HEK293T (cell line): ENCODE measurements around the gene OTUD7B.

Experiments
- CTCF ChIA-PET: fragments of 350-600 bp; formaldehyde crosslinking; extraction: SDS; loops from one replicate; lab custom pipeline; 2021; ENCODE audit warnings: antibody characterized with exemption, inconsistent platforms; lab: Yijun Ruan, JAX
- POLR2A ChIA-PET: fragments of 350-600 bp; formaldehyde crosslinking; extraction: SDS; loops from one replicate; lab custom pipeline; 2020; ENCODE audit warnings: antibody characterized with exemption, inconsistent platforms; lab: Yijun Ruan, JAX
- DNase-seq: peaks from one replicate; pipeline ENCODE4 v3.0.0; 2012; ENCODE audit warnings: mixed read lengths; ENCODE audit errors: extremely low spot score
- ARNT ChIP-seq: fragments of 450-650 bp; IDR thresholded peaks from 2 replicates; pipeline ENCODE4 v1.6.1; 2017; ENCODE audit warnings: mild to moderate bottlenecking
- BHLHE40 ChIP-seq: fragments of 450-650 bp; IDR thresholded peaks from 2 replicates; pipeline ENCODE4 v1.6.1; 2016; ENCODE audit warnings: mild to moderate bottlenecking, moderate library complexity, borderline replicate concordance
- CTBP1 ChIP-seq: fragments of 450-650 bp; IDR thresholded peaks from 2 replicates; pipeline ENCODE4 v1.6.1; 2016; ENCODE audit warnings: borderline replicate concordance
- ELF4 ChIP-seq: fragments of 450-650 bp; IDR thresholded peaks from 2 replicates; pipeline ENCODE4 v1.6.1; 2017; ENCODE audit warnings: antibody characterized with exemption
- FOXA1 ChIP-seq: fragments of 450-650 bp; IDR thresholded peaks from 2 replicates; pipeline ENCODE4 v1.6.1; 2016; ENCODE audit warnings: mild to moderate bottlenecking
- FOXK2 ChIP-seq: fragments of 450-650 bp; IDR thresholded peaks from 2 replicates; pipeline ENCODE4 v1.6.1; 2016; ENCODE audit warnings: mild to moderate bottlenecking
- FOXM1 ChIP-seq: fragments of 450-650 bp; IDR thresholded peaks from 2 replicates; pipeline ENCODE4 v1.6.1; 2017; ENCODE audit warnings: mild to moderate bottlenecking, borderline replicate concordance
- HDGF ChIP-seq: fragments of 450-650 bp; IDR thresholded peaks from 2 replicates; pipeline ENCODE4 v1.6.1; 2017; ENCODE audit warnings: antibody characterized with exemption, borderline replicate concordance
- L3MBTL2 ChIP-seq: fragments of 450-650 bp; conservative IDR thresholded peaks from 2 replicates; pipeline ENCODE4 v1.6.1; 2016; ENCODE audit warnings: mild to moderate bottlenecking
- LEF1 ChIP-seq: fragments of 450-650 bp; IDR thresholded peaks from 2 replicates; pipeline ENCODE4 v1.6.1; 2017; ENCODE audit warnings: mild to moderate bottlenecking, borderline replicate concordance
- NFRKB ChIP-seq: fragments of 450-650 bp; IDR thresholded peaks from 2 replicates; pipeline ENCODE4 v1.6.1; 2016; ENCODE audit warnings: mild to moderate bottlenecking, moderate library complexity
- PKNOX1 ChIP-seq: fragments of 450-650 bp; IDR thresholded peaks from 2 replicates; pipeline ENCODE4 v1.6.1; 2016
- SP1 ChIP-seq: fragments of 450-650 bp; IDR thresholded peaks from 2 replicates; pipeline ENCODE4 v1.6.1; 2017
- SUZ12 ChIP-seq: fragments of 450-650 bp; IDR thresholded peaks from 2 replicates; pipeline ENCODE4 v1.6.1; 2016; ENCODE audit warnings: mild to moderate bottlenecking
- TARDBP ChIP-seq: fragments of 450-650 bp; IDR thresholded peaks from 2 replicates; pipeline ENCODE4 v1.6.1; 2016
- ZNF384 ChIP-seq: fragments of 450-650 bp; IDR thresholded peaks from 2 replicates; pipeline ENCODE4 v1.6.1; 2016

Gene OTUD7B

GRCh38 chr1:149903836-149904491 lies 106.6 kb downstream of the OTUD7B start:
- TF ChIP-seq ZNF384 = no peak
- TF ChIP-seq FOXM1 = no peak
- TF ChIP-seq CTBP1 = no peak
- TF ChIP-seq FOXK2 = no peak
- TF ChIP-seq SUZ12 = no peak
- TF ChIP-seq SP1 = no peak
- TF ChIP-seq LEF1 = no peak
- no peak for TF ChIP-seq BHLHE40
- TF ChIP-seq TARDBP = no peak
- no peak for TF ChIP-seq NFRKB
- TF ChIP-seq ARNT = no peak
- TF ChIP-seq PKNOX1 = no peak
- TF ChIP-seq L3MBTL2 = no peak
- TF ChIP-seq HDGF = no peak
- no peak for TF ChIP-seq ELF4
- no peak for TF ChIP-seq FOXA1
- POLR2A ChIA-PET = interaction anchor here (1.1 to 2.3 kb wide), 3 partner anchors 14 to 24 kb away, joined by 5 to 14 read pairs (median 5); a partner anchor contains a TSS
- CTCF ChIA-PET = no interaction called here
- DNase-seq = no peak

- ChIA-PET CTCF (interaction anchor here (0.6 to 0.7 kb wide), 2 partner anchors 8 to 11 kb away, joined by 3 to 4 read pairs; no protein-coding TSS in a partner anchor), POLR2A (interaction anchor here (0.5 to 3.4 kb wide), 5 partner anchors 12 to 247 kb away, joined by 3 to 45 read pairs (median 3); a partner anchor contains a TSS)
- TF ChIP-seq L3MBTL2 (peak; percentile 95), ELF4 (peak; percentile 93), FOXM1 (no peak), SUZ12 (peak; percentile 84), NFRKB (no peak)
- peak; percentile 97 for DNase-seq
Observed at GRCh38 chr1:149899460-149900284, 110.9 kb downstream of the OTUD7B start, which contains the start of gene BOLA1. Gene BOLA1 (plus strand): TSS chr1:149899568. CDS start chr1:149900060, 492 bp downstream.

GRCh38 chr1:149896575-149896974 lies 114.0 kb downstream of the OTUD7B start:
- ChIA-PET CTCF (no interaction called here), POLR2A (interaction anchor here (1.0 to 1.4 kb wide), 2 partner anchors 9 to 32 kb away, joined by 3 read pairs; no protein-coding TSS in a partner anchor)
- TF ChIP-seq LEF1 (no peak), PKNOX1 (no peak), FOXA1 (no peak), L3MBTL2 (no peak), FOXM1 (no peak), ARNT (no peak)
- no peak for DNase-seq

GRCh38 chr1:149888999-149889289 lies 121.6 kb downstream of the OTUD7B start:
- CTCF ChIA-PET = interaction anchor here (0.6 to 0.7 kb wide), 2 partner anchors 11 to 162 kb away, joined by 4 read pairs; no protein-coding TSS in a partner anchor
- TF ChIP-seq SUZ12 = no peak
- no peak for TF ChIP-seq SP1
- TF ChIP-seq NFRKB = no peak
- no peak for TF ChIP-seq CTBP1
- TF ChIP-seq FOXA1 = no peak
- no peak for TF ChIP-seq FOXM1
- TF ChIP-seq ARNT = no peak
- no peak for DNase-seq
- POLR2A ChIA-PET = interaction anchor here (0.9 to 5.4 kb wide), 8 partner anchors 10 to 280 kb away, joined by 3 to 133 read pairs (median 16); partner anchors contain the start of genes BOLA1 and MTMR11

- DNase-seq = peak; percentile 74
- POLR2A ChIA-PET = interaction anchor here (0.9 to 5.4 kb wide), 33 partner anchors 11 to 691 kb away, joined by 3 to 133 read pairs (median 14); partner anchors contain the start of genes BOLA1, MCL1, MTMR11 and OTUD7B
- CTCF ChIA-PET = interaction anchor here (0.6 to 1.0 kb wide), 6 partner anchors 11 to 757 kb away, joined by 3 to 4 read pairs (median 4); no protein-coding TSS in a partner anchor
- peak; percentile 64 for TF ChIP-seq L3MBTL2
- no peak for TF ChIP-seq TARDBP
- no peak for TF ChIP-seq HDGF
- TF ChIP-seq FOXM1 = no peak
- TF ChIP-seq PKNOX1 = no peak
- TF ChIP-seq NFRKB = peak; percentile 61
- TF ChIP-seq ARNT = no peak
- TF ChIP-seq LEF1 = no peak
Observed at GRCh38 chr1:149888247-149888998, 122.1 kb downstream of the OTUD7B start.
